Thyroid gland (tissue), 4 donors: ENCODE data around the gene POLN.

Source experiments
- CTCF ChIP-seq, 6 experiments: fragments of 200-600 bp in 3 of 6; fragments of 450-650 bp in 3 of 6; sonication (generic) in 3 of 6; IDR thresholded peaks; one replicate each; pipeline ENCODE4 v1.5.1; 2016 to 2019; ENCODE audit warnings: antibody characterized with exemption in 6 of 6, mild to moderate bottlenecking in 2 of 6, inconsistent platforms in 1 of 6, moderate library complexity in 1 of 6
- POLR2A ChIP-seq, 2 donors: fragments of 450-650 bp; IDR thresholded peaks; one replicate each; pipeline ENCODE4 v1.6.1; 2017; ENCODE audit warnings: antibody characterized with exemption in 2 of 2, mild to moderate bottlenecking in 2 of 2, moderate library complexity in 1 of 2

GRCh38 chr4:2248821-2249261, 6.9 kb upstream of the POLN start:
- TF ChIP-seq CTCF (IDR thresholded peaks at IDR 0.05) = no peak
- TF ChIP-seq POLR2A (IDR thresholded peaks at IDR 0.05) = no peak
